HG03045 (cell line): Measurements from ENCODE around the gene EIF2S2.
"Not testable (repeated sequence)": the region's sequence is repeated elsewhere in the genome, so short reads cannot be mapped to it uniquely, and the experiment has no call there.

Experiments used
- ATAC-seq: cut with Tn5 transposase; IDR thresholded peaks from one replicate; pipeline ENCODE4 v1.9.1; 2021; ENCODE audit warnings: mild to moderate bottlenecking, moderate library complexity; ENCODE audit not compliant: unreplicated experiment

EIF2S2 gene

GRCh38 chr20:34111702-34112599 lies at the start of gene EIF2S2:
TSS of gene EIF2S2 (minus strand) at chr20:34112243. CDS start at chr20:34112110, 133 bp downstream.
- peak; percentile 87 for ATAC-seq

DNA sequence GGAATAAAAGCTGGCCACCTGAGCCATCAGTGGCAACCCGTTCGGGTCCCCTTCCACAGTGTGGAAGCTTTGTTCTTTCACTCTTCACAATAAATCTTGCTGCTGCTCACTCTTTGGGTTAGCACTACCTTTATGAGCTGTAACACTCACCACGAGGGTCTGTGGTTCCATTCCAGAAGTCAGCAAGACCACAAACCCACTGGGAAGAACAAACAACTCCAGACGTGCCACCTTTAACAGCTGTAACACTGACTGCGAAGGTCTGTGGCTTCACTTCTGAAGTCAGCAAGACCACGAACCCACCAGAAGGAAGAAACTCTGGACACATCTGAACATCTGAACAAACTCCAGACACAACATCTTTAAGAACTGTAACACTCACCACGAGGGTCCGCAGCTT lies 45.7 kb upstream of the EIF2S2 start:
- ATAC-seq: not testable (repeated sequence)

- ATAC-seq: no peak
These were observed 43.8 kb upstream of the EIF2S2 start for GRCh38 chr20:34155836-34156235.

- ATAC-seq: not testable (repeated sequence)
These were observed 41.1 kb upstream of the EIF2S2 start for GRCh38 chr20:34153169-34153568.

GRCh38 chr20:34152073-34152472 lies 40.0 kb upstream of the EIF2S2 start:
- ATAC-seq: not testable (repeated sequence)

DNA sequence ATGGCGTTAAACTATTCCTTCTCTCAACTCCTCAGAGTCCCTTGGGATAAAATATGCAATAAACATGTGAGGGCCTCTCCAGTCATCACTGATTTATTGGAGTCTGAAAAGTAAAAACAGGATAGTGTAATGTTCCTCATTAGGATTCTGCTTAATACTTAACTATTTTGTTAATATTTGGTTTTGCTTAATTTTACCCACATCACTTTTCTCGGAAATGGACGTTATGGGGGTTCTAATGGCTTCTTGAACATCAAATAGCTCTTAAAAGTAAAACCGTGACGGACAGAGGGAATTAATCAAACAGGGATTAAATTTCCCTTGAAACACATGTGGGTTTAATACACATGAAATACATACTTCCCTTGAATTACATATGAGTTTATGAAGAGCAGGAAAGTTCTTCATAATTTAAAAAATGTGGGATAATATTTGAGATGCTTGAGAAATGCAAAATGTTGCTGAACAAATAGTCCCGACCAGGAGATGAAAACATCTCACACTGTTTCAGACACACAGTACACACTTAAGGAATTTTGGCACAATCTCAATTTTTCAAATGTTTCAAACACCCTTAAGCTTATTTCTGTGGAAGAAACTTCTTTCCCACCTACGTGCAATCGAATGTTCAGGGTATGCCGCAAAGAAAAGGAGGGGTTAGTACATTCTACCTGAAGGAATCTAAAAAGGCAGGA lies 38.4 kb upstream of the EIF2S2 start:
- no peak for ATAC-seq

- no peak for ATAC-seq
These were observed 33.3 kb upstream of the EIF2S2 start for GRCh38 chr20:34145280-34145819.

GRCh38 chr20:34143951-34144350 lies 31.9 kb upstream of the EIF2S2 start:
- no peak for ATAC-seq

DNA sequence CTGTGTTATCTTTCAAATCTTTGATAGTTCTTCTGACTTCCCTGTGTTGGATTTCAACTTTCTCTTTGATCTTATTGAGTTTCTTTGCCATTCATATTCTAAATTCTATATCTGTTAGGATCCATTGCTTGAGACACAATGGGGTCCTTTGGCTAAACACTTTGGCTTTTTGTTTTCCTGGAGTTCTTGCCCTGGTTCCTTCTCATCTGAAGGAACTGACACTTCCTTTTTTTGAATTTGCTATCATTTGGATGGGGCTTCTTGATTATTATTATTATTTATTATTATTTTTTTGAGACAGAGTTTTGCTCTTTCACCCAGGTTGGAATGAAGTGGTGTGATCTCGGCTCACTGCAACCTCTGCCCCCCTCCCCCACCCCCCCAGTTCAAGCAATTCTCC lies 30.1 kb upstream of the EIF2S2 start:
- no peak for ATAC-seq

- ATAC-seq: no peak
These were observed 29.2 kb upstream of the EIF2S2 start for GRCh38 chr20:34141293-34141692.

- not testable (repeated sequence) for ATAC-seq
These were observed 23.7 kb upstream of the EIF2S2 start for GRCh38 chr20:34135525-34136275.

DNA sequence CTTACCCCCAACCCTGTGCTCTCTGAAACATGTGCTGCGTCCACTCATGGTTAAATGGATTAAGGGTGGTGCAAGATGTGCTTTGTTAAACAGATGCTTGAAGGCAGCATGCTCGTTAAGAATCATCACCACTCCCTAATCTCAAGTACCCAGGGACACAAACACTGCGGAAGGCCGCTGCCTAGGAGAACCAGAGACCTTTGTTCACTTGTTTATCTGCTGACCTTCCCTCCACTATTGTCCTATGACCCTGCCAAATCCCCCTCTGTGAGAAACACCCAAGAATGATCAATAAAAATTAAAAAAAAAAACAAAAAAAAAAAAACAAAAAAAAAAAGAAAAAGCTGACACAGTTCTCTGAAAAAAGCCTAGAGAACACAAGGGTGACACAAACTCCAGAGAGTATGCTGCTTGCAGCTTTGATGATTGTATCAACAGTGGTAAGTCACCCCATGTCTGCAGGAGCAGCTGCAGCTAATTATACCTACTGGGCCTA lies 21.4 kb upstream of the EIF2S2 start:
- not testable (repeated sequence) for ATAC-seq

- ATAC-seq: not testable (repeated sequence)
These were observed 20.9 kb upstream of the EIF2S2 start for GRCh38 chr20:34132943-34133342.

GRCh38 chr20:34132491-34132890 lies 20.4 kb upstream of the EIF2S2 start:
- ATAC-seq: not testable (repeated sequence)

DNA sequence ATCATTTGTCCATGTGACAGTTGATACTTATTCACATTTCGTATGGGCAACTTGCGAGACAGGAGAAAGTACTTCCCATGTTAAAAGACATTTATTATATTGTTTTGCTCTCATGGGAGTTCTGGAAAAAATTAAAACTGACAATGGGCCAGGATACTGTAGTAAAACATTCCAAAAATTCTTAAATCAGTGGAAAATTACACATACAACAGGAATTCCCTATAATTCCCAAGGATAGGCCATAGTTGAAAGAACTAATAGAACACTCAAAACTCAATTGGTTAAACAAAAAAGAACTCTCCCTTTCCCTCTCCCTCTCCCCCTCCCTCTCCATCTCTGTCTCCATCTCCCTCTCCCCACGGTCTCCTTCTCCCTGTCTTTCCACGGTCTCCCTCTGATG lies 19.4 kb upstream of the EIF2S2 start:
- no peak for ATAC-seq

DNA sequence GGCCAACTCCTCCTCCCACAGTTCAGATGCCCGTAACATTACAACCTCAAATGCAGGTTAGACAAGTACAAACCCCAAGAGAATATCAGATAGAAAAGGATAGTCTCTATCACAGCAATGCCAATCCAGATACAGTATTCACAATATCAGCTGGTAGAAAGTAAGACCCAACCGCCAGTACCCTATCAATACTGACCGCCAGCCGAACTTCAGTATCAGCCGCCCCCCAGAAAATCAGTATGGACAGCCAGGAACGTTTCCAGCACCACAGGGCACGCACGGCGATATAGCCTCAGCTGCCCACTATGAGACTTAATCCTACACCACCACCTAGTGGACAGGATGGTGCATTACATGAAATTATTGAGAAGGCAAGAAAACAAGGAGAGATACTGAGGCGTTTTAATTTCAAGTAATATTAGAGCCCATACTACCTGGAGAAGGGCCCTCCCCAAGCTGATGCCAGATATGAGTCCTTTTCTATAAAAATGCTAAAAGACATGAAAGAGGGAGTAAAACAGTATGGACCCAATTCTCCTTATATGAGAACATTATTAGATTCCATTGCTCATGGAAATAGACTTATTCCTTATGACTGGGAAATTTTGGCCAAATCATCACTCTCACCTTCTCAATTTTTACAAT lies 17.6 kb upstream of the EIF2S2 start:
- ATAC-seq: no peak

- ATAC-seq: no peak
These were observed 15.7 kb upstream of the EIF2S2 start for GRCh38 chr20:34127792-34128191.

DNA sequence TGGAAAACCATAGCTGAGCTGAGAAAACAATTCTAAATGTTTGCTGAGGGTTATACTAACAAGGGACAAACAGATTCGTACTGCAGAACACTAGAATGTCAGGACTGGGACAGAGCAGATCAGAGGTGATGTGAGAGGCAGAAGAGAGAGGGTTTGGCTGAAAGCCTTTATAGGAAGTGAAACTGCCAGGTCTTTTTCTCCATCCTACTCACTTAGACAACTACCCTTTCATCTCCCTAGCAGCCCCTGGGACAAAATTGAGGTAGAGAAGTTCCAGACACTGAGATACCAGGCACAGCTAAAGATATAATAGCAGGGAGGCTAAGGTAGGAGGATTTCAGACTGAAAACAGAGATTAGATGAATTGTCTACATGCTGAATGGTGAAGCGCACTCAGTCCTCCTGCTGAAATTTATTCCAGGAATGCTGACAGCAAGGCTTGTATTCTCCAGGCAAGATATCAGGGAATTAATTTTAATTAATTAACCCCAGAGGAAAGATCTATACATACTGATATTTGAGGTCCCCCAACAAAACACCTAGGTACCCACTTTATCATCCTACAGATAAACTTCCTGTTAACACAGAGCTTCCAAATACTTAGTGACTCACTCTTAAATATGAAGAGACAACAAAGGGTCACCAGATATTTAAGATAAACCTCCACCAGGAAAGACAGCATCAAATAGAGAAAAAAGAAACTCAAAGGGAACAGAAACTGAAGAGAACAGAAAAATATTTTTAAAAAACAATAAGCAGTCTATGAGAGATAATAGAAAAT lies 12.6 kb upstream of the EIF2S2 start:
- ATAC-seq: no peak

DNA sequence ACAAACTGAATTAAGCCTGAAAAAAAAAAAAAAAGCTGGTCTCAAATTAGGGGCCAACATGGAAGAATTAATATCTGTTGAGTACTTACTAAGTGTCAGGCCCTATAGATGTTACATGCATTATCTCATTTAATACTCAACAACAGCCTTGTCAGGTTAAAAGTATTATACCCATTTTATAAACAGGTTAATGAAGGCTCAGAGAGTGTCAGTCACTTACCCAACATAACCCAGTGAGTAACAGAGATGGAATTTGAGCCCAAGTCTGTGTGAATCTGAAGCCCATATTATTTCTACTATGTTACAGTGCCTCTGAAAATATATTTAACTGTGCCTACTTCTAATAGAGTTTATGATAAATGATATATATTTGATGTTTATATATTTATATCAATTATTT lies 11.3 kb upstream of the EIF2S2 start:
- ATAC-seq: no peak
